SK-N-SH (cell line): ENCODE measurements around the gene FMO4. TPM values are rescaled to one million over a fixed set of nuclear protein-coding genes. Genes with fewer than 3 reads are reported as not detected.

Source experiments
- CTCF ChIA-PET: fragments of 300-600, 350-600 bp; formaldehyde crosslinking; extraction: SDS; loops from one replicate; lab custom pipeline; 2021; lab: Yijun Ruan, JAX
- POLR2A ChIA-PET: fragments of 350-600 bp; sonication (Branson Sonifier 250); formaldehyde crosslinking; extraction: SDS; loops from one replicate; lab custom pipeline; 2020; ENCODE audit warnings: antibody characterized with exemption, inconsistent platforms; lab: Yijun Ruan, JAX
- DNase-seq: peaks from one replicate; pipeline ENCODE4 v3.0.0; 2012
- H2AFZ ChIP-seq: fragments of 200-600 bp; sonication (generic); 2 replicates; pipeline ENCODE4 v1.8.1; 2016; ENCODE audit warnings: antibody characterized with exemption, mild to moderate bottlenecking, low read depth
- H3F3A ChIP-seq: fragments of 200-600 bp; sonication (generic); replicated peaks from 2 replicates; pipeline ENCODE3; 2016; ENCODE audit warnings: antibody characterized with exemption, mild to moderate bottlenecking; ENCODE audit not compliant: insufficient read depth
- H3K27ac ChIP-seq, 2 experiments: fragments of 200-500 bp in 1 of 2; fragments of 200-600 bp in 1 of 2; sonication (Bioruptor generic) in 1 of 2; sonication (generic), shearing (Covaris generic) in 1 of 2; 2 replicates each; pipeline versions ENCODE4 v1.5.1 to v1.6.1; 2014 to 2016; ENCODE audit warnings: low read depth in 2 of 2, inconsistent platforms in 1 of 2, low read length in 1 of 2, mild to moderate bottlenecking in 1 of 2, mixed read lengths in 1 of 2
- H3K27me3 ChIP-seq: fragments of 200-600 bp; sonication (generic), shearing (Covaris generic); 2 replicates; pipeline ENCODE4 v1.6.1; 2016; ENCODE audit warnings: mixed run types; ENCODE audit not compliant: insufficient read depth
- H3K36me3 ChIP-seq, 2 experiments: fragments of 200-500 bp in 1 of 2; fragments of 200-600 bp in 1 of 2; sonication (Bioruptor generic) in 1 of 2; sonication (generic) in 1 of 2; replicated peaks in 1 of 2; 2 replicates each; pipeline versions ENCODE3 to v1.5.1; 2014 to 2016; ENCODE audit warnings: low read length in 1 of 2, mild to moderate bottlenecking in 1 of 2; ENCODE audit not compliant: insufficient read depth in 2 of 2, control insufficient read depth in 1 of 2
- H3K4me1 ChIP-seq, 2 experiments: fragments of 200-500 bp in 1 of 2; fragments of 200-600 bp in 1 of 2; sonication (Bioruptor generic) in 1 of 2; sonication (generic), shearing (Covaris generic) in 1 of 2; 2 replicates each; pipeline versions ENCODE4 v1.5.1 to v1.6.1; 2014 to 2016; ENCODE audit warnings: low read depth in 1 of 2, low read length in 1 of 2, mixed run types in 1 of 2; ENCODE audit not compliant: insufficient read depth in 2 of 2, control insufficient read depth in 1 of 2
- H3K4me2 ChIP-seq: fragments of 200-600 bp; sonication (generic), shearing (Covaris generic); 2 replicates; pipeline ENCODE4 v1.6.1; 2017; ENCODE audit warnings: mixed run types
- H3K4me3 ChIP-seq, 2 experiments: fragments of 200-500 bp in 1 of 2; fragments of 200-600 bp in 1 of 2; sonication (Bioruptor generic) in 1 of 2; sonication (generic), shearing (Covaris generic) in 1 of 2; 2 replicates each; pipeline versions ENCODE4 v1.5.1 to v1.8.1; 2014 to 2016; ENCODE audit warnings: low read depth in 2 of 2, inconsistent platforms in 1 of 2, low read length in 1 of 2, mild to moderate bottlenecking in 1 of 2, mixed read lengths in 1 of 2, moderate library complexity in 1 of 2
- H3K79me2 ChIP-seq: fragments of 200-600 bp; sonication (generic); 2 replicates; pipeline ENCODE4 v1.8.1; 2017; ENCODE audit warnings: mild to moderate bottlenecking; ENCODE audit not compliant: insufficient read depth
- H3K9ac ChIP-seq: fragments of 200-600 bp; sonication (generic); 2 replicates; pipeline ENCODE4 v1.6.1; 2017; ENCODE audit warnings: mixed run types
- H3K9me2 ChIP-seq: fragments of 200-600 bp; sonication (generic); 2 replicates; pipeline ENCODE4 v1.6.1; 2017; ENCODE audit warnings: mixed run types
- H3K9me3 ChIP-seq: fragments of 200-600 bp; sonication (generic); 2 replicates; pipeline ENCODE4 v1.6.1; 2017; ENCODE audit warnings: mixed run types, mild to moderate bottlenecking, moderate library complexity
- H4K20me1 ChIP-seq: fragments of 200-600 bp; sonication (generic); 2 replicates; pipeline ENCODE4 v1.6.1; 2017; ENCODE audit warnings: mild to moderate bottlenecking, mixed run types; ENCODE audit not compliant: insufficient read depth
- ELF1 ChIP-seq: IDR thresholded peaks from 2 replicates; pipeline ENCODE4 v1.4.0; 2012
- GABPA ChIP-seq: IDR thresholded peaks from 2 replicates; pipeline ENCODE4 v1.4.0; 2012; ENCODE audit warnings: low read depth, mild to moderate bottlenecking
- IRF3 ChIP-seq: fragments of 150-350 bp; IDR thresholded peaks from 2 replicates; pipeline ENCODE4 v1.6.1; 2016; ENCODE audit warnings: mild to moderate bottlenecking, low read depth, low read length
- NFIC ChIP-seq: IDR thresholded peaks from 2 replicates; pipeline ENCODE4 v1.4.0; 2012; ENCODE audit warnings: borderline replicate concordance
- NRF1 ChIP-seq: IDR thresholded peaks from 2 replicates; pipeline ENCODE4 v1.6.1; 2012; ENCODE audit warnings: low read depth, mild to moderate bottlenecking, low read length
- PBX3 ChIP-seq: IDR thresholded peaks from 2 replicates; pipeline ENCODE4; 2012
- POLR2AphosphoS5 ChIP-seq: IDR thresholded peaks from 2 replicates; pipeline ENCODE4 v1.6.1; 2012; ENCODE audit warnings: low read depth, low read length
- REST ChIP-seq: IDR thresholded peaks from 2 replicates; pipeline ENCODE4 v1.6.1; 2012; ENCODE audit warnings: mild to moderate bottlenecking, low read depth, low read length, moderate library complexity
- RFX5 ChIP-seq: IDR thresholded peaks from 2 replicates; pipeline ENCODE4 v1.6.1; 2012; ENCODE audit warnings: mild to moderate bottlenecking, improper control_type of control experiment, low read length
- SIN3A ChIP-seq: IDR thresholded peaks from 2 replicates; pipeline ENCODE4 v1.6.1; 2012; ENCODE audit warnings: low read depth, mild to moderate bottlenecking, low read length, moderate library complexity, borderline replicate concordance
- TAF1 ChIP-seq: IDR thresholded peaks from 2 replicates; pipeline ENCODE4 v1.6.1; 2012; ENCODE audit warnings: low read depth, mild to moderate bottlenecking, low read length, moderate library complexity, borderline replicate concordance
- USF2 ChIP-seq: fragments of 150-350 bp; IDR thresholded peaks from 2 replicates; pipeline ENCODE4 v1.6.1; 2017; ENCODE audit warnings: antibody characterized with exemption, low read length, low read depth, borderline replicate concordance
- ZBTB33 ChIP-seq: IDR thresholded peaks from 2 replicates; pipeline ENCODE4 v1.4.0; 2012; ENCODE audit warnings: low read depth, borderline replicate concordance
- WGBS: methylation state at CpG from one replicate; pipeline ENCODE4 v1.1.6; 2017; ENCODE audit warnings: low lambda C conversion rate; 5-methylcytosine and 5-hydroxymethylcytosine counted together
- polyA plus RNA-seq, 3 experiments: library from polyadenylated mRNA; depleted of rRNA; stranded (reverse); fragments of >200 nt; gene quantifications; 2 replicates each; pipeline ENCODE4 v1.2.3, GENCODE V29; 2012

The FMO4 gene
- polyA plus RNA-seq, 1 of the 3 experiments (the other 2 are of a cell fraction) = 1.6 TPM

GRCh38 chr1:171290621-171291020, 23.4 kb upstream of the FMO4 start:
- peaks cover 0 to 6% of the 10 kb centered on the region in 2 experiments; a peak in 1 of 4 replicates for H3K4me1 ChIP-seq
- no peaks in the 10 kb centered on the region; the same call in 1 of the 2 replicates for H3K27me3 ChIP-seq
- H3K79me2 ChIP-seq = no peaks in the 10 kb centered on the region
- no peaks in the 10 kb centered on the region for H4K20me1 ChIP-seq
- POLR2A ChIA-PET = no interaction called here
- TF ChIP-seq ZBTB33 (no peak), REST (no peak), TAF1 (no peak), NFIC (no peak), USF2 (no peak), NRF1 (no peak), PBX3 (no peak), SIN3A (no peak), GABPA (no peak), IRF3 (no peak), RFX5 (no peak), POLR2AphosphoS5 (no peak), ELF1 (no peak)
- no peak overlapping the region for H3K4me2 ChIP-seq
- H3K9ac ChIP-seq = no peak overlapping the region
- H3K36me3 ChIP-seq = no peaks in the 10 kb centered on the region
- H3K4me3 ChIP-seq = no peak overlapping the region
- DNase-seq = no peak
- WGBS = 26% methylated on average over 2 of the region's 2 CpGs
- H3K27ac ChIP-seq = no peak overlapping the region
- no peaks in the 10 kb centered on the region for H3K9me3 ChIP-seq
- no peaks in the 10 kb centered on the region for H3K9me2 ChIP-seq
- no peaks in the 10 kb centered on the region for H3F3A ChIP-seq
- no peak overlapping the region for H2AFZ ChIP-seq
- CTCF ChIA-PET = no interaction called here
